ENCODE data around the gene DNAI1. TPM values are rescaled to one million over a fixed set of nuclear protein-coding genes. Genes with fewer than 3 reads are reported as not detected.

DNAI1 gene
- total RNA-seq, 1 donor from 2014 or later: not detected

DNA sequence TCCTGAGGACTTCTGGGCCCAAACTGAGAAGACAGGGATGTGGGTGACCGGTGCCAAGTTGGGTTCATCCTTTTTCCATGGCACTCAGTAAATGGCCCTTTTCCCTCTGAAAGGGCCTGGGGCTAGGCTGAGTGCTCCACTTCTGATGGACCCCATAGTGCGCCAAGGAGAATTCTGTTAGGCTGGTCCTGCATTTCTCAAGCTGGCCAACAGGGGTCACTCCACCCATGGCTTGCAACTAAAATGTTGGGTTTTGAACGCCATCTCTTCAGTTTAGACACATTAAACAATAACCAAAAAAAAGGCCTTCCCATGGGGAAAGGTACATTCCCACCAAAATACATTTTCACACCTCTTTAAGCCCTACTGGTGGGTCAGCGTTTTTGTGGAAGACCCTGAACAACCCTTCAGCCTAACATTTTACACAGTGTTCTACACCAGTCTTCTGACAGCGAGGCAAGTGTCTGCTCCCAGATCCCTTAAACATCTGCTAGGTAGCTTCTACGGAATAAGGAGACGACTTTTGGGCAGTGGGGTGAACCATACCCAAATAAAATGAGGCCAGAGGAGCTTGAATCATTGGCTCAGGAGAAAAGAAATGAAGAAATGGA is 103.6 kb downstream of the DNAI1 start:
- no peak for DNase-seq (ENCODE audit: missing footprints)
- ATAC-seq: no peak
- intact Hi-C loops (cut with DNase I): no loop called here

DNA sequence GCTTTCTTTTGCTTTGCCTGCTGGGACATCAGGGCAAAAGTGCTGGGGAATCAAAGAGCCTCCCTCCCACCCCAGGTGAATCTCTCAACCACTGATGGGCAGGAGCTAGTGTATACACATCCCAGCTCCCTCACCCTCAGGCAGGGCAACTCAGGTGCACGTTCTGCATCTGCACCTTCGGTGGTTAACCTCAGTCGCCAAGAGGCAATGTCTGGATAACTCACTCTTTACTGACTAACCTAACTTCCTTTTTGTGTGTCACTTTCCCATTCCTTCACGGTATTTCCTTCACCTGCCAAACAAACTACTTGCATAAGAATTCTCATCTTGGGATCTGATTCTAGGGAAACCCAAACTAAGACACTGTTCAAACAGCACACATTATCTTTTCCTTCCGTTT is 104.7 kb downstream of the DNAI1 start:
- DNase-seq (ENCODE audit: missing footprints): no peak
- intact Hi-C loops (cut with DNase I): no loop called here
- ATAC-seq: no peak

DNA sequence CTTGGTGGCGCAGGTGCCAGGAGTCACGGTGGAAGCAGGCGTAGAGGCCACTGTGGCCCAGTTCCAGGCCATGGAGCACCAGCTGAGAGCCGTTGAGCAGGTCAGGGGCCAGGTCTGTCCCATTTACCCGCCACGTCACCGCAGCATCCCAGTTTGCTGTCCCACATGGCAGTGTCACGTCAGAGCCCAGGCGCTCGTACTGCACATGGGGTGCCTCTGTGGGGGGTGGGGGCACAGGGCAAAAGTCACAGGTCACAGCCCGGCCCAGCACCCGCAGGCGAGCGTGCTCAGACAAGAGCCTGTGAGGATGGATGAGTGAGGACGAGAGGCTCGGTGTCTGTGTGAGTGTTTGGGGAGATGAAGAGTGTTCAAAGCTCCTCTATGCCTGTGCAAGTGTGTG is 106.0 kb downstream of the DNAI1 start:
- DNase-seq (ENCODE audit: missing footprints) (no peak), ATAC-seq (no peak)
- intact Hi-C loops (cut with DNase I): no loop called here

DNA sequence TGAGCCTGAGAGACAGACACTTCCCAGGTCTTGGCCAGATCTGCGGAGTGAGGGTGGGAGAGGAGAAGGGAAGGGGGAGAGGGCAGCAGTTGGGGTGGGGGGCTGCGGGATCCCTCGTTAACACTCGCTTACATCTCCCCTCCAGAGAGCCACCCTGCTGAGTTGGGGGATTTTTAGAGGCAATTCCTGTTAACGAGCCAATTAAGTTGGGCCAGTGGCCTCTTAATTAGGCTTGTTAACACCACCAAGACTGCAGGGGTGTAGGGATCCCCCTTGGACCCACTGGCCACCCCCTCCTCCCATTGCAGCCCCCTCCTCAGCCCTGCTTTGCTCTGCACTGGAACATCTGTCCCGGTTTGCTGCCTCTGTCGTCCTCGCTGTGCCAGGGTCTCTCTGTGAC is 107.3 kb downstream of the DNAI1 start:
- ATAC-seq (no peak), DNase-seq (ENCODE audit: missing footprints) (no peak)
- intact Hi-C loops (cut with DNase I): no loop called here

DNA sequence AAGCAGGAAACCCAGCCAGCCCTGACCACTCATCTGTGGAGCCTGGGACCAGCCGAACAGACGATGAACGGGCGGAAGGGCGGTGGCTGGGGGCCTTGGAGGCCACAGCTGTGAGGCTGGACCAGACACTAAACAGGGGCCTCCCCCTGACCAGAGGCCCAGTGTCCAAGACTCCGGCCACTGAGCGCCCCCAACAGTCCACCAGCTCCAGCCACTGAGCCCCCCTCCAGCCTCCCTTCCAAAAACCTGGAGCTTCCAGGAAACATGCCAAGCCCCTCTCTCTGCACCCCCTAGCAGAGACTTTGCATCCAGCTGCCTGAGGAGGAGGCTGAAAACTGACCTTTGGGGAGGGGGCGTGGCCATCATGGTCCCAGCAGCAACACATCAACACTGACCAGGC is 107.7 kb downstream of the DNAI1 start:
- ATAC-seq: no peak
- intact Hi-C loops (cut with DNase I): no loop called here
- DNase-seq (ENCODE audit: missing footprints): no peak

DNA sequence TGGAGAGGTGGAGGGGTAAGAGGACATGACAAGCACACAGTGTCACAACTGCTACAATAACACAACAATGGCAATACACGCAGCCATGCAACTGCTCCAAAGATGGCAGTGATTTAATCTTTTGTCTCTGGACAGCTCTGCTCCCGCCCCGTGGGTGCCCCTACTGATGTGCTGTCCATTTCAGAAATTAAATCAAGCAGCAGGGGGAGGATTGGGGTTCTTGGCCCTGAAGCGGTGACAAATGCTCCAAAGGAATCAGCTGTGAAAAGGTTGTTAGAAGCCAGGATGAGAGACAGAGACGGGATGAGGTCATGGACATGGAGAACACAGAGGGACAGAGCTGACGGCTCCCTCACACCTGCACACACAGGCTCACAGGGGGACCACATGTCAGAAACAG is 108.4 kb downstream of the DNAI1 start:
- DNase-seq (ENCODE audit: missing footprints): no peak
- intact Hi-C loops (cut with DNase I): no loop called here
- no peak for ATAC-seq

DNA sequence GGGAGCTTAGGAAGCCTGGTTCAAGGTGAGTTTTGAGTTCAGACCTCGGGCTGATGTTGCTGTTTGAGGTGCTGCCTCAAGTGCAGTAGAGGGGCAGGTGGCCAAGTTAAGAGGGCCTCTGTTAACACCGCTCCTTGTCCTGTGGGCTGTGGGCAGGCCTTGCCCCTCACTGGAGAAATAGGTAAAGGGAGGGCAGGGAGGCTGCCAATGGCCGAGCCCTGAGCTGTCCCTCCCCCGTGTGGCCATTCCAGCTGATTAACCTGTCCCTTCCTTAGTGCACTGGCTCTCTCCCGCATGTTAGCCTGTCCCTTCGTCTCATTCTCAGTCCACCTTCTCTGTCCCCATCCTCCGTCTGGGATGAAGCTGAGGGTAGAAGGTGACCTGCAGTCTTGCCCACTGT is 109.5 kb downstream of the DNAI1 start:
- intact Hi-C loops (cut with DNase I): no loop called here
- ATAC-seq: no peak
- no peak for DNase-seq (ENCODE audit: missing footprints)

DNA sequence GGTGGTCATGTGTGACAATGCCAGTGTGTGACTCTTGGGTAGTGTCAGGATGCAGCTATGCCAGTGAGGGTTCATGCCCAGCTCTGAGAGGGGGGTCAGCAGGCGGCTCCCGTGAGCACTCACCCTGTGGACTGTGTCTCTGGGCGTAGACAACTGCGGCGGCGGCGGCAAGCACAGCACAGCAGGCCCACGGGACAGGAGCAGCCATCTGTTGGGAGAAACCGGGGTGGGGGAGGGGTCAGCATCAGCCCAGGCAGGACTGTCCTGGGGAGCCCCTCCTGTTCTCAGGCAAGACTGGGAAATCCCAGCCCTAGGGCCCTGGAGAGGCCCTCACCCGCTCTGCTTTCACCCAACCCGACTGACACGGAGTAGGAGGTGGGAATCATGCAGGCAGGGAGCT is 110.2 kb downstream of the DNAI1 start:
- ATAC-seq (no peak), DNase-seq (ENCODE audit: missing footprints) (no peak)
- intact Hi-C loops (cut with DNase I): no loop called here

DNA sequence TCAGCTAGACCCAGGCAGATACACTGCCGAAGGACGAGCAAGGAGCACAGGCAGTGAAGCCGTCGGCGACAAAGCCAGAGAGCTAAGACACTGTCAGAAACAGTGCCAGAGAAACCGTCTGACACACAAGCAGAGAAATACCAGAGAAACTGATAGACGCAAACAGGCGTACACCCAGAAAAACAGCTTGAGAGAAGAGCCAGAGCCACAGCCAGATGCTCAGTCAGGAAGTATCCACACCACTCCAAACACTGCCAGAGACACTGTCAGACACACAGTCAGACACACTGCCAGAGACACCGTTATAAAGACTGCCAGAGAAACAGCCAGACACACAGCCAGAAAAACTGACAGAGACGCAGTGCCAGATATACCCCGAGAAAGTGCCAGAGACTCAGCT is 111.8 kb downstream of the DNAI1 start:
- intact Hi-C loops (cut with DNase I): no loop called here
- DNase-seq (ENCODE audit: missing footprints): no peak
- ATAC-seq: peak; percentile 20

Other genes starting within 250 kb of the DNAI1 start
- gene KIF24, start 129.5 kb upstream of the DNAI1 start, total RNA-seq: 0.78 TPM
- gene NUDT2, start 129.2 kb upstream of the DNAI1 start, total RNA-seq: 19.7 TPM
- 9.0 TPM for gene MYORG, start 81.9 kb upstream of the DNAI1 start, total RNA-seq
- gene FAM219A, start 235 bp upstream of the DNAI1 start, total RNA-seq: 27.2 TPM
- gene ENHO, start 64.2 kb downstream of the DNAI1 start, total RNA-seq: 0.51 TPM
- gene CNTFR, start 130.9 kb downstream of the DNAI1 start, total RNA-seq: 8.7 TPM
- gene RPP25L, start 153.3 kb downstream of the DNAI1 start, total RNA-seq: 38.3 TPM
- 133 TPM for gene DCTN3, start 161.7 kb downstream of the DNAI1 start, total RNA-seq
- gene ARID3C, start 170.3 kb downstream of the DNAI1 start, total RNA-seq: not detected
- 25.6 TPM for gene SIGMAR1, start 179.0 kb downstream of the DNAI1 start, total RNA-seq
- 54.1 TPM for gene GALT, start 187.9 kb downstream of the DNAI1 start, total RNA-seq
- 43.6 TPM for gene IL11RA, start 193.4 kb downstream of the DNAI1 start, total RNA-seq
- gene CCL27, start 203.9 kb downstream of the DNAI1 start, total RNA-seq: not detected
- gene CCL19, start 232.5 kb downstream of the DNAI1 start, total RNA-seq: 1.1 TPM

All from Right ventricle myocardium inferior (tissue), 1 donor.